Fibroblast of mammary gland (primary cell): ENCODE measurements around the gene EML2.

ENCODE experiments used
- DNase-seq: peaks from one replicate; pipeline ENCODE4 v3.0.0-alpha.2; 2010; ENCODE audit warnings: low read depth
- H3K4me3 ChIP-seq: 2 replicates; pipeline ENCODE4 v1.5.1; 2011; ENCODE audit warnings: low read depth, mild to moderate bottlenecking, low read length, moderate library complexity; ENCODE audit not compliant: control insufficient read depth
- TF ChIP-seq, protein P1 (sequence below): conservative IDR thresholded peaks from 2 replicates; pipeline ENCODE4 v1.5.1; 2011; ENCODE audit warnings: low read depth, low read length, inconsistent platforms; ENCODE audit not compliant: control insufficient read depth, insufficient read depth

The EML2 gene

DNA sequence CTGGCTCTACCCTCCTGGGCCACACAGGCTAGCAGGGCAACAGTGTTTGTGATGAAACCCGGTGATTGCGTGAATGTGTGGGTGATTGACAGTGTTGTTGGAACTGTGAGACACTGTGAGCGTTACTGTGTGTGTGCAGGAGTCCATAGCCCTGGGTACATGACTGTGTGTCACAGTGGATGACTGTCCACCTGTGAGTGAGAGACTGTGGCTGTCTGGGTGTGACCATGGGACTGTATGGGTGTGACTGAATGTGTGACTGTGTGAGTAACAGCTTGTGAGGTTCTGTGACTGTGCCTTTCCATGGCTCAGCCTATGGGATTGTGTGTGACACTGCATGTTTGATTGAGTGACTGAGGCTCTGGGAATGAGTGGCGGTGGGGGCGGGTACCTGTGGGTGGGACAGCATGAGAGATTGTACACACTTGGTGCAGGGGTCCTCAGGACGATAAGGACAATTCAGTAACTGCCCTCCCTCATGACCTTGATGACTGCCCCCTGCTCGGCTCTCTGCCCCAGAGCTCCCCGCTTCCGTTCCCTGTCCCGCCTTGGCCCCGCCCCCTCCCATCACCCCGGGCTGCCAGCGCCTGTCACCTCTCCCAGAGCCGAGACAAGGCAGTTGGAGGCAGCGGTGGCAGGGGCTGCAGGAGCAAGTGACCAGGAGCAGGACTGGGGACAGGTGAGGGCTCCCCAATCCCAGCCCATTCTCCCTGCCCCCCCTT, 28.6 kb upstream of the EML2 start, which contains the start of gene GIPR:
Gene GIPR, plus strand, starts transcription at position 602 of the 722 bp plus-strand sequence. CDS start 1,300 bp downstream, outside the sequence.
- H3K4me3 ChIP-seq, result no peak within 1 kb of the TSS
- DNase-seq, result peak; percentile 44
- TF ChIP-seq, protein P1, sequence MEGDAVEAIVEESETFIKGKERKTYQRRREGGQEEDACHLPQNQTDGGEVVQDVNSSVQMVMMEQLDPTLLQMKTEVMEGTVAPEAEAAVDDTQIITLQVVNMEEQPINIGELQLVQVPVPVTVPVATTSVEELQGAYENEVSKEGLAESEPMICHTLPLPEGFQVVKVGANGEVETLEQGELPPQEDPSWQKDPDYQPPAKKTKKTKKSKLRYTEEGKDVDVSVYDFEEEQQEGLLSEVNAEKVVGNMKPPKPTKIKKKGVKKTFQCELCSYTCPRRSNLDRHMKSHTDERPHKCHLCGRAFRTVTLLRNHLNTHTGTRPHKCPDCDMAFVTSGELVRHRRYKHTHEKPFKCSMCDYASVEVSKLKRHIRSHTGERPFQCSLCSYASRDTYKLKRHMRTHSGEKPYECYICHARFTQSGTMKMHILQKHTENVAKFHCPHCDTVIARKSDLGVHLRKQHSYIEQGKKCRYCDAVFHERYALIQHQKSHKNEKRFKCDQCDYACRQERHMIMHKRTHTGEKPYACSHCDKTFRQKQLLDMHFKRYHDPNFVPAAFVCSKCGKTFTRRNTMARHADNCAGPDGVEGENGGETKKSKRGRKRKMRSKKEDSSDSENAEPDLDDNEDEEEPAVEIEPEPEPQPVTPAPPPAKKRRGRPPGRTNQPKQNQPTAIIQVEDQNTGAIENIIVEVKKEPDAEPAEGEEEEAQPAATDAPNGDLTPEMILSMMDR, result no peak

DNA sequence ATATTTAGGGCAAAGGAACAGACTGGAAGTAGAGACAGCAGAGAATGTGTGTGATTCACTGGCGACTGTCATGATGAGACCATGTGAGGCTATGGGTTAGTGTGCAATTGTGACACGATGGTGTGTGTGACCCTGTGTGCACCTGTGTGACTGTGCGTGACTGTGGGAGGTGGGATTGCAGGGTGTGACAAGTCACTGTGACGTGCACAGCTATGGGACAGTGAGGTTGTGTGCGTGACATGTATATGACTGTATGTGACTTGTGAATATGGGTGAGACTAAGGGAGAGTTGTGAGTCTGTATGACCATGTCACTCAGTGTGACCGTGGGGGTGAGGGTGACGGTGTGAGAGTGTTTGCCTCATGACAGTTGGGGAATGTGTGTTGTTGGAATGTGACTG, 25.4 kb upstream of the EML2 start:
- peak; percentile 32 for DNase-seq
- H3K4me3 ChIP-seq, result no peak overlapping the region
- TF ChIP-seq, protein P1, result no peak

DNA sequence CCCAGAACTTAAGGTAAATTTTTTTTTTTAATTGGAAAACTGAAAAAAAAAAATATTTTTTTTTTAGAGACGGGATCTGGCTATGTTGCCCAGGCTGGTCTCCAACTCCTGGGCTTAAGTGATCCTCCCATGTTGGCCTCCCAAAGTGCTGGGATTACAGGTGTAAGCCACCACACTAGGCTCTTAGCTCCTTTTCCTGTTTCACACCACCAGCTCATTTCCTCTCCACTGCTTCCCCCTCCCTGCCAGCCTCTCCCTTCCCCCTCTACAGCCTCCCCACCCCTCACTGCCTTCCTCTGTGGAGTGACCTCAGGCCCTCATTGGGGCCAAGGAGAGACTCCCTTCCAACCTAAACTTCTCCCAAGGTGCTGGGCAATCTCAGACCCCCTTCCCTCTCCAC, 24.6 kb upstream of the EML2 start:
- DNase-seq, result no peak
- no peak overlapping the region for H3K4me3 ChIP-seq
- TF ChIP-seq, protein P1, result no peak

DNA sequence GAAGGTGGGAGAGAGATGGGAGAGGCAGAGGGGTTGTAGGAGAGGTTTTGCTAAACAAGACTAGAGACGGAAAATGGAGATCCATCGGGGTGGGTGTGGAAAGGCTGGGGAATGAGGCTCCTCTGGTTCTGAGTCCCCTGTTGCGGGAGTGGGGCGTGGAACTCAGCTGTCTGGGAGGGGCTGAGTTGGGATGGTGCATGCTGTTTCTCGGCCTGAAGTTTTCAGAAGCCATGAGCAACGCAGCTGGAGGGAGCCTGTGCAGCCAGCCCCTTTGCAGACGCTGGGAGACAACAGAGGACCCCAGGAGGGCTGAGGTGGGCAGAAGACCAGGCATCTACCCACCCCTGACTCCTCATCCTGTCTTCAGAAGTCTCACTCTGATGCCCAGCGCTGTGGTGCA, 21.4 kb upstream of the EML2 start:
- H3K4me3 ChIP-seq, result no peak overlapping the region
- TF ChIP-seq, protein P1, result no peak
- no peak for DNase-seq

DNA sequence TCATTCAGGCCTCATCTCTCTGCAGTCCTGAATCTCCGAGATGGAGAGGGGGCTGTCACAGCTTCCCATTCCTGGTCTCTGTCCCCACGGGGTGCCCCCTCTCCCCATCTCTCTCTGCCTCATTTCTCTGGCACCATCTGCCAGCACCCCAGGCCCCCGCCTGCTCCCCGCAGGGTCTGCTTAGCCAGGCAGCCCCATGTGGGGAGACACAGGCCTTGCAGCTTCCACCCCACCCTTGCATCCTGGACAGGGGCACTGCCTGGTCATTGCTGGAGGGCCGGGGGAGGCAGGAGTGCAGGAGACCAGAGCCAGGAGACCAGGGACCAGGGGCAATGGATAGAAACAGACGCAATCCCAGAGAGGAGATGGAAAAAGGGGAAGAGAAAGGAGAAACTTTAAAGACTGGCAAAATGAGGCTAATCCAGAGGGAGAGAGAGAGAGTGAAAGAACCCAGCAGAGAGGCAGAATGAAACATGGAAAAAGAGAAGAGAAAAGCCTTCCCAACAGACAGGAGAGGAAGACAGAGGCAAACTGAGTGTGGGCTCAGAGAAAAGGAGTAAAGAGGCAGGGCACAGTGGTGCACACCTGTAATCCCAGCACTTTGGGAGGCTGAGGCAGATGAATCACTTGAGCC, 20.0 kb upstream of the EML2 start:
- TF ChIP-seq, protein P1, result no peak
- no peak overlapping the region for H3K4me3 ChIP-seq
- no peak for DNase-seq

DNA sequence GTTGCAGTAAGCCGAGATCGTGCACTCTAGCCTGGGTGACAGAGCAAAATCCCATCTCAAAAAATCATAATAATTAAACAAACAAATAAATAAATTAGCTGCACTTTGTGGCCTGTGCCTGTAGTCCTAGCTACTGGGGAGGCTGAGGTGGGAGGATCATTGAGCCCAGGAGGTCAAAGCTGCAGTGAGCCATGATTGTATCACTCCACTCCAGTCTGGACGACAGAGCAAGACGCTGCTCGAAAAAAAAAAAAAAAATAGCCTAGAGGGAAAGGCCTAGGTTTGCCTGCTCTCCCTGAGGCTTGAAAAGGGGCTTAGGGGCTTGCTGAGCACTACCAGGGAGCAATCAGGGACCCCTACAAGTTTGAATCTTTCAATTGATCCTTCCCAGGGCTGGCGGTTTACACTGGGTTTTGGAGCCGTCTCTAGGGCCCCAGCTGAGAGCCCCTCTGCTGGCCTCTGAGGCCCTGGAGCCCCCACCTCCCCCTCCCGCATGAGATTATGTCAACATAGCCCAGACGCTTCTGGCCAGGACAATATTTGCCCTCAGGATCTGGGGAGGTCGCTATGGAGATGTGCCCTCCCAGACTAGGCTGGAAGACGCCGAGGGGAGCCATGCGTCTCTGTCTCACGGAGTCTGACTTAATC, 18.4 kb upstream of the EML2 start:
- DNase-seq, result no peak
- TF ChIP-seq, protein P1, result no peak
- H3K4me3 ChIP-seq, result no peak overlapping the region
